ENCODE data around the gene KRTAP1-3. TPM values are rescaled to one million over a fixed set of nuclear protein-coding genes. Genes with fewer than 3 reads are reported as not detected.

The KRTAP1-3 gene
- total and polyA plus RNA-seq, 2 donors (not counting 1 experiment from before 2014, with no cell fraction given): not detected

GRCh38 chr17:41004397-41004796, 30.3 kb downstream of the KRTAP1-3 start:
- H3K36me3 ChIP-seq (replicated peaks in 1 of 2; ENCODE audit: control extremely low read depth in 1 of 2, control insufficient read depth in 1 of 2, extremely low read depth in 1 of 2, insufficient read depth in 2 of 2, low read length in 1 of 2): no peaks in the 10 kb centered on the region
- no peak overlapping the region for H2AFZ ChIP-seq (ENCODE audit: insufficient read depth, low read depth, low read length, poor library complexity, severe bottlenecking)
- Mint-ChIP-seq H3K27ac (no peak overlapping the region), H3K4me3 (no peak overlapping the region), H3K4me1 (no peaks in the 10 kb centered on the region), H3K9me3 (ENCODE audit: insufficient read depth) (no peaks in the 10 kb centered on the region), H3K27me3 (peaks cover 24% of the 10 kb centered on the region)
- 89% methylated on average over 3 of the region's 3 CpGs for WGBS (ENCODE audit: insufficient coverage)
- intact Hi-C loops (cut with micrococcal nuclease): no loop called here
- no peaks in the 10 kb centered on the region for H3K27me3 ChIP-seq (replicated peaks in 1 of 4; ENCODE audit: control extremely low read depth in 1 of 4, control insufficient read depth in 3 of 4, insufficient read depth in 4 of 4, low read length in 3 of 4)
- no peaks in the 10 kb centered on the region for H4K20me1 ChIP-seq (ENCODE audit: control insufficient read depth, insufficient read depth, low read length, poor library complexity, severe bottlenecking)
- H3K79me2 ChIP-seq (ENCODE audit: control insufficient read depth, insufficient read depth, low read length): no peaks in the 10 kb centered on the region
- no peak overlapping the region for H3K4me3 ChIP-seq (ENCODE audit: control extremely low read depth in 1 of 5, extremely low read depth in 1 of 5, insufficient read depth in 1 of 5, low read depth in 2 of 5, low read length in 4 of 5)
- no peak overlapping the region for H3K4me2 ChIP-seq (replicated peaks; ENCODE audit: low read depth, low read length, poor library complexity, severe bottlenecking)
- no peak for TF ChIP-seq EZH2 (IDR thresholded peaks at IDR 0.05; ENCODE audit: borderline replicate concordance, insufficient read depth, low read depth, low read length, poor library complexity, severe bottlenecking)
- no peak for TF ChIP-seq CTCF (IDR thresholded peaks at IDR 0.05)
- ATAC-seq (ENCODE audit: low read depth) (no peak), DNase-seq (no peak)
- H3K9me3 ChIP-seq (ENCODE audit: control extremely low read depth in 1 of 3, control insufficient read depth in 2 of 3, insufficient read depth in 1 of 3, low read length in 2 of 3): peaks cover 0 to 1% (median 0%) of the 10 kb centered on the region in 3 donors
- no peaks in the 10 kb centered on the region for H3K4me1 ChIP-seq (ENCODE audit: control insufficient read depth in 2 of 2, insufficient read depth in 2 of 2, low read length in 2 of 2)
- CTCF ChIA-PET: no interaction called here
- H3K27ac ChIP-seq (ENCODE audit: low read length in 2 of 2): no peak overlapping the region
- POLR2A ChIA-PET: no interaction called here
- no peak overlapping the region for H3K9ac ChIP-seq (ENCODE audit: low read length)

GRCh38 chr17:41003926-41004325, 30.7 kb downstream of the KRTAP1-3 start:
- H3K27ac Mint-ChIP-seq: no peak overlapping the region
- H3K9ac ChIP-seq (ENCODE audit: low read length): no peak overlapping the region
- H3K27me3 Mint-ChIP-seq: peaks cover 27% of the 10 kb centered on the region
- H3K9me3 ChIP-seq (ENCODE audit: control extremely low read depth in 1 of 3, control insufficient read depth in 2 of 3, insufficient read depth in 1 of 3, low read length in 2 of 3): peaks cover 0 to 1% (median 0%) of the 10 kb centered on the region in 3 donors
- H3K4me1 Mint-ChIP-seq: no peaks in the 10 kb centered on the region
- no peaks in the 10 kb centered on the region for H3K79me2 ChIP-seq (ENCODE audit: control insufficient read depth, insufficient read depth, low read length)
- WGBS (ENCODE audit: insufficient coverage): 100% methylated on average over 1 of the region's 4 CpGs
- H3K9me3 Mint-ChIP-seq (ENCODE audit: insufficient read depth): no peaks in the 10 kb centered on the region
- no peak overlapping the region for H3K4me2 ChIP-seq (replicated peaks; ENCODE audit: low read depth, low read length, poor library complexity, severe bottlenecking)
- no peaks in the 10 kb centered on the region for H3K36me3 ChIP-seq (replicated peaks in 1 of 2; ENCODE audit: control extremely low read depth in 1 of 2, control insufficient read depth in 1 of 2, extremely low read depth in 1 of 2, insufficient read depth in 2 of 2, low read length in 1 of 2)
- ATAC-seq (ENCODE audit: low read depth) (no peak), DNase-seq (no peak)
- TF ChIP-seq EZH2 (IDR thresholded peaks at IDR 0.05; ENCODE audit: borderline replicate concordance, insufficient read depth, low read depth, low read length, poor library complexity, severe bottlenecking) (no peak), CTCF (IDR thresholded peaks at IDR 0.05) (no peak)
- H3K27ac ChIP-seq (ENCODE audit: low read length in 2 of 2): no peak overlapping the region
- intact Hi-C loops (cut with micrococcal nuclease): no loop called here
- H3K4me3 ChIP-seq (ENCODE audit: control extremely low read depth in 1 of 5, extremely low read depth in 1 of 5, insufficient read depth in 1 of 5, low read depth in 2 of 5, low read length in 4 of 5): no peak overlapping the region
- H3K4me3 Mint-ChIP-seq: no peak overlapping the region
- no peaks in the 10 kb centered on the region for H3K4me1 ChIP-seq (ENCODE audit: control insufficient read depth in 2 of 2, insufficient read depth in 2 of 2, low read length in 2 of 2)
- CTCF ChIA-PET: no interaction called here
- POLR2A ChIA-PET: no interaction called here
- no peaks in the 10 kb centered on the region for H4K20me1 ChIP-seq (ENCODE audit: control insufficient read depth, insufficient read depth, low read length, poor library complexity, severe bottlenecking)
- no peak overlapping the region for H2AFZ ChIP-seq (ENCODE audit: insufficient read depth, low read depth, low read length, poor library complexity, severe bottlenecking)
- no peaks in the 10 kb centered on the region for H3K27me3 ChIP-seq (replicated peaks in 1 of 4; ENCODE audit: control extremely low read depth in 1 of 4, control insufficient read depth in 3 of 4, insufficient read depth in 4 of 4, low read length in 3 of 4)
